ENCODE measurements around the gene CXCL1.

DNA sequence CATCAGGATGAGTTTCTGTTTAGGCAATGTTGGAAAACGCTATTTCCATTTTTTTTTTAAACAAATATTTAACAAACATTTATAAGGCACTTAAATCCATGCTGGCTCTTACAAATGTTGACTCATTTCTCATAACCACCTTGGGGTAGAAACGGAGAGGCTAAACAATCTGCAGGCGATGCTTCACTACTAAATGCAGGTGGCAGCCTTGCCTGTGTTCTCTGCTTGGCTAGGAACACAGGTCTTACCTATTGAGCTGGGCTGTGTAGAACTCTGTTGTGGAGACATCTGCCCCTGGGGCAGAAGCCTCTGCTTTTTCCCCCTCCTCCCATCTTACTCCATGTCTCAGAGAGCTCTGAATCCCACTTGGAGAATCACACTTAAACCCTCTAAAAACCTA is 1.4 kb upstream of the CXCL1 start:
- TF ChIP-seq, protein P1, sequence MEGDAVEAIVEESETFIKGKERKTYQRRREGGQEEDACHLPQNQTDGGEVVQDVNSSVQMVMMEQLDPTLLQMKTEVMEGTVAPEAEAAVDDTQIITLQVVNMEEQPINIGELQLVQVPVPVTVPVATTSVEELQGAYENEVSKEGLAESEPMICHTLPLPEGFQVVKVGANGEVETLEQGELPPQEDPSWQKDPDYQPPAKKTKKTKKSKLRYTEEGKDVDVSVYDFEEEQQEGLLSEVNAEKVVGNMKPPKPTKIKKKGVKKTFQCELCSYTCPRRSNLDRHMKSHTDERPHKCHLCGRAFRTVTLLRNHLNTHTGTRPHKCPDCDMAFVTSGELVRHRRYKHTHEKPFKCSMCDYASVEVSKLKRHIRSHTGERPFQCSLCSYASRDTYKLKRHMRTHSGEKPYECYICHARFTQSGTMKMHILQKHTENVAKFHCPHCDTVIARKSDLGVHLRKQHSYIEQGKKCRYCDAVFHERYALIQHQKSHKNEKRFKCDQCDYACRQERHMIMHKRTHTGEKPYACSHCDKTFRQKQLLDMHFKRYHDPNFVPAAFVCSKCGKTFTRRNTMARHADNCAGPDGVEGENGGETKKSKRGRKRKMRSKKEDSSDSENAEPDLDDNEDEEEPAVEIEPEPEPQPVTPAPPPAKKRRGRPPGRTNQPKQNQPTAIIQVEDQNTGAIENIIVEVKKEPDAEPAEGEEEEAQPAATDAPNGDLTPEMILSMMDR (conservative IDR thresholded peaks at IDR 0.05 in 1 of 2, IDR thresholded peaks at IDR 0.05 in 1 of 2; ENCODE audit: low read depth in 1 of 2, low read length in 2 of 2): no peak
- TF ChIP-seq EZH2 (IDR thresholded peaks at IDR 0.05; ENCODE audit: low read length, missing control alignments): no peak
